HFF-Myc (cell line): ENCODE results near the gene CNPY3.
"Not testable (repeated sequence)": the region's sequence is repeated elsewhere in the genome, so short reads cannot be mapped to it uniquely, and the experiment has no call there.

Experiments
- DNase-seq: peaks from one replicate; pipeline ENCODE4 v3.0.0-alpha.2; 2011; ENCODE audit warnings: low read depth; ENCODE audit errors: extremely low read depth
- H3K4me3 ChIP-seq: replicated peaks from 2 replicates; pipeline ENCODE4 v1.5.1; 2011; ENCODE audit warnings: low read depth, mild to moderate bottlenecking, control low read depth, low read length
- TF ChIP-seq, protein P1 (sequence below): IDR thresholded peaks from 2 replicates; pipeline ENCODE4 v1.5.1; 2012; ENCODE audit warnings: mild to moderate bottlenecking, low read depth, low read length, control low read depth; ENCODE audit errors: missing control alignments

CNPY3 gene

GRCh38 chr6:42947950-42948349 is 18.7 kb downstream of the CNPY3 start:
- no peak for DNase-seq
- TF ChIP-seq, protein P1, sequence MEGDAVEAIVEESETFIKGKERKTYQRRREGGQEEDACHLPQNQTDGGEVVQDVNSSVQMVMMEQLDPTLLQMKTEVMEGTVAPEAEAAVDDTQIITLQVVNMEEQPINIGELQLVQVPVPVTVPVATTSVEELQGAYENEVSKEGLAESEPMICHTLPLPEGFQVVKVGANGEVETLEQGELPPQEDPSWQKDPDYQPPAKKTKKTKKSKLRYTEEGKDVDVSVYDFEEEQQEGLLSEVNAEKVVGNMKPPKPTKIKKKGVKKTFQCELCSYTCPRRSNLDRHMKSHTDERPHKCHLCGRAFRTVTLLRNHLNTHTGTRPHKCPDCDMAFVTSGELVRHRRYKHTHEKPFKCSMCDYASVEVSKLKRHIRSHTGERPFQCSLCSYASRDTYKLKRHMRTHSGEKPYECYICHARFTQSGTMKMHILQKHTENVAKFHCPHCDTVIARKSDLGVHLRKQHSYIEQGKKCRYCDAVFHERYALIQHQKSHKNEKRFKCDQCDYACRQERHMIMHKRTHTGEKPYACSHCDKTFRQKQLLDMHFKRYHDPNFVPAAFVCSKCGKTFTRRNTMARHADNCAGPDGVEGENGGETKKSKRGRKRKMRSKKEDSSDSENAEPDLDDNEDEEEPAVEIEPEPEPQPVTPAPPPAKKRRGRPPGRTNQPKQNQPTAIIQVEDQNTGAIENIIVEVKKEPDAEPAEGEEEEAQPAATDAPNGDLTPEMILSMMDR = no peak
- H3K4me3 ChIP-seq = no peak overlapping the region

DNA sequence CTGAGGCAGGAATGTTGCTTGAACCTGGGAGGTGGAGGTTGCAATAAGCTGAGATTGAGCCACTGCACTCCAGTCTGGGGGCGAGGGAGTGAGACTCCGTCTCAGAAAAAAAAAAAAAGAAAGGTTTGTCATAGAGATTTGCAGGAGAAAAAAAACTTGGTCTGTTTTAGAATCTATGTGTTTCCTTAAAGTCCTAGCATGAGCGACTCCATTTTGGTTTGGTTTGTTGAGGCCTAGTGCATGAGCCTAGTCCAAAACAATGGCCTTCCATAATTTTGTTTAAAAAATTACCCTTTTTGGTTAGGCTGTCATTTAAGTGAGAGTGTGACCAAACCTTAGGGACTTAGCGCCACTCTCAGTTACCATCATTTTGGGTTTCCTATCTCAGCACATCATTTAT is 23.1 kb downstream of the CNPY3 start:
- H3K4me3 ChIP-seq = no peak overlapping the region
- TF ChIP-seq, protein P1 = no peak
- DNase-seq = no peak

DNA sequence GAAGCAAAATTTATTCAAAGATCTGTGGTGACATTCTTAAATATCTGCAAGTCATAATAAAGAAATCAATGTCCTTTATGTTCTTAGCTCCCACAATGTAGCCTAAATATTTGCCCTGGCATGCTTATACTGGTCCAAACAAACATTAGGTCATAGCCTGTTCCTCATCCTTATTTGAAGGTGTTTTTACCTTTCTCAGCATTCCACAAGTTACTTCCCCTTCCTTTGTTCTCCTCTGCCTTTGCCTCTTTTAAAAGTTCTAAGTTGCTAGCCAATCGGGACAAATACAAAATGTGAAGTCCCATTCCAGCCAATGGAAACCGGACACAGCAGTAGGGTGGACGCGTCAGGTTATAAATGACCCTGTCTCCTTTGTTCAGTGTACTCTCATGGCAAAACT is 25.1 kb downstream of the CNPY3 start:
- not testable (repeated sequence) for DNase-seq

GRCh38 chr6:42958125-42958524 is 28.8 kb downstream of the CNPY3 start:
- H3K4me3 ChIP-seq = no peak overlapping the region
- DNase-seq = no peak
- TF ChIP-seq, protein P1 = no peak

More for the DNA sequence above, 25.1 kb downstream of the CNPY3 start:
- not testable (repeated sequence) for H3K4me3 ChIP-seq

DNA sequence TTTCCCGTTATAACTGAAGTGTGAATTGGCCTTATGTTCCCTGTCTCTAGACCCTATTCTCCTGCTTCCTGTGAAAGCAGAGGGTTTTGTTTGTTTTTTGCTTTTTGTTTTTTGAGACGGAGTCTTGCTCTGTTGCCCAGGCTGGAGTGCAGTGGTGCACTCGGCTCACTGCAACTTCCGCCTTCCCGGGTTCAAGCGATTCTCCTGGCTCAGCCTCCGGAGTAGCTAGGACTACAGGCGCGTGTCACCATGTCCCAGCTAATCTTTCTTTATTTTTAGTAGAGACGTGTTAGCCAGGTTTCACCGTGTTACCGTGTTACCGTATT is 30.6 kb downstream of the CNPY3 start:
- H3K4me3 ChIP-seq = no peak overlapping the region
- TF ChIP-seq, protein P1 = no peak
- DNase-seq = no peak

- peak within 1 kb of the TSS; percentile 39 for H3K4me3 ChIP-seq
- TF ChIP-seq, protein P1 = no peak
- DNase-seq = no peak
Observed at GRCh38 chr6:42960243-42961019, 31.2 kb downstream of the CNPY3 start, which contains the start of gene GNMT. Gene GNMT, plus strand, starts transcription at chr6:42960754. Its CDS starts 14 bp downstream, at chr6:42960768.

GRCh38 chr6:42961020-42961470 is 31.8 kb downstream of the CNPY3 start:
- peak overlapping the region; percentile 39 for H3K4me3 ChIP-seq
- DNase-seq = no peak
- TF ChIP-seq, protein P1 = no peak
